NT2/D1 (cell line): ENCODE data around the gene POU4F3.

Source experiments
- DNase-seq: peaks from one replicate; pipeline ENCODE4 v3.0.0-alpha.2; 2011; ENCODE audit warnings: low read depth, low spot score
- H3K27me3 ChIP-seq: 2 replicates; pipeline ENCODE4 v1.6.0; 2011; ENCODE audit warnings: mild to moderate bottlenecking; ENCODE audit not compliant: insufficient read length, insufficient read depth
- H3K36me3 ChIP-seq: 2 replicates; pipeline ENCODE4 v1.6.1; 2011; ENCODE audit warnings: mild to moderate bottlenecking, low read length, mixed read lengths; ENCODE audit not compliant: insufficient read depth, insufficient read length
- H3K4me1 ChIP-seq: 2 replicates; pipeline ENCODE4 v1.5.1; 2011; ENCODE audit not compliant: insufficient read depth, insufficient read length
- H3K4me3 ChIP-seq: 2 replicates; pipeline ENCODE4 v1.5.1; 2011; ENCODE audit warnings: low read depth; ENCODE audit not compliant: insufficient read length
- H3K9ac ChIP-seq: 2 replicates; pipeline ENCODE4 v1.6.0; 2011; ENCODE audit warnings: low read depth; ENCODE audit not compliant: insufficient read length
- H3K9me3 ChIP-seq: 2 replicates; pipeline ENCODE4 v1.5.1; 2011; ENCODE audit warnings: mild to moderate bottlenecking, low read length; ENCODE audit not compliant: insufficient read depth
- SUZ12 ChIP-seq: IDR thresholded peaks from 2 replicates; pipeline ENCODE4 v1.6.1; 2011; ENCODE audit not compliant: insufficient read length, insufficient read depth; ENCODE audit errors: extremely low read depth
- YY1 ChIP-seq: IDR thresholded peaks from 2 replicates; pipeline ENCODE4 v1.6.1; 2011; ENCODE audit not compliant: insufficient read length, insufficient read depth
- ZNF274 ChIP-seq: IDR thresholded peaks from 2 replicates; pipeline ENCODE4 v1.6.1; 2011; ENCODE audit warnings: mild to moderate bottlenecking, low read depth, low read length

Gene POU4F3

GRCh38 chr5:146327989-146328388, 10.7 kb upstream of the POU4F3 start:
- no peak overlapping the region for H3K9ac ChIP-seq
- TF ChIP-seq ZNF274 (no peak), SUZ12 (no peak), YY1 (no peak)
- no peaks in the 10 kb centered on the region for H3K9me3 ChIP-seq
- no peaks in the 10 kb centered on the region for H3K36me3 ChIP-seq
- no peak for DNase-seq
- peaks cover 6% of the 10 kb centered on the region for H3K4me1 ChIP-seq
- peaks cover 7% of the 10 kb centered on the region for H3K27me3 ChIP-seq
- no peak overlapping the region for H3K4me3 ChIP-seq

GRCh38 chr5:146329697-146330096, 8.9 kb upstream of the POU4F3 start:
- Histone ChIP-seq H3K4me1 (peaks cover 6% of the 10 kb centered on the region), H3K9me3 (no peaks in the 10 kb centered on the region), H3K36me3 (no peaks in the 10 kb centered on the region), H3K27me3 (peaks cover 24% of the 10 kb centered on the region), H3K9ac (no peak overlapping the region), H3K4me3 (no peak overlapping the region)
- TF ChIP-seq YY1 (no peak), ZNF274 (no peak), SUZ12 (no peak)
- no peak for DNase-seq

GRCh38 chr5:146331423-146331822, 7.2 kb upstream of the POU4F3 start:
- DNase-seq = no peak
- no peak for TF ChIP-seq YY1
- no peak for TF ChIP-seq ZNF274
- no peak for TF ChIP-seq SUZ12
- H3K27me3 ChIP-seq = peaks cover 39% of the 10 kb centered on the region
- H3K9ac ChIP-seq = no peak overlapping the region
- no peaks in the 10 kb centered on the region for H3K36me3 ChIP-seq
- H3K9me3 ChIP-seq = no peaks in the 10 kb centered on the region
- H3K4me3 ChIP-seq = no peak overlapping the region
- H3K4me1 ChIP-seq = peaks cover 6% of the 10 kb centered on the region

GRCh38 chr5:146334074-146334533, 4.5 kb upstream of the POU4F3 start:
- Histone ChIP-seq H3K27me3 (peaks cover 66% of the 10 kb centered on the region), H3K9me3 (no peaks in the 10 kb centered on the region), H3K4me3 (no peak overlapping the region), H3K4me1 (peaks cover 11% of the 10 kb centered on the region), H3K9ac (no peak overlapping the region), H3K36me3 (no peaks in the 10 kb centered on the region)
- TF ChIP-seq SUZ12 (no peak), ZNF274 (no peak), YY1 (no peak)
- no peak for DNase-seq

GRCh38 chr5:146336197-146336596, 2.4 kb upstream of the POU4F3 start:
- H3K27me3 ChIP-seq = peaks cover 87% of the 10 kb centered on the region
- no peaks in the 10 kb centered on the region for H3K36me3 ChIP-seq
- no peak overlapping the region for H3K4me3 ChIP-seq
- TF ChIP-seq ZNF274 (no peak), SUZ12 (no peak), YY1 (no peak)
- no peaks in the 10 kb centered on the region for H3K9me3 ChIP-seq
- H3K4me1 ChIP-seq = peaks cover 14% of the 10 kb centered on the region
- no peak for DNase-seq
- H3K9ac ChIP-seq = no peak overlapping the region

- Histone ChIP-seq H3K36me3 (no peaks in the 10 kb centered on the region), H3K4me1 (peaks cover 13% of the 10 kb centered on the region), H3K4me3 (no peak overlapping the region), H3K27me3 (peaks cover 98% of the 10 kb centered on the region), H3K9ac (peak overlapping the region; percentile 10), H3K9me3 (no peaks in the 10 kb centered on the region)
- TF ChIP-seq YY1 (no peak), SUZ12 (peak; percentile 48), ZNF274 (no peak)
- DNase-seq = no peak
These were observed 1.3 kb upstream of the POU4F3 start for GRCh38 chr5:146337264-146337904.

- Histone ChIP-seq H3K27me3 (peaks cover 98% of the 10 kb centered on the region), H3K4me1 (peaks cover 13% of the 10 kb centered on the region)
These were observed 711 bp upstream of the POU4F3 start for GRCh38 chr5:146337928-146338327.

More at GRCh38 chr5:146337928-146338327, 711 bp upstream of the POU4F3 start:
- no peaks in the 10 kb centered on the region for H3K36me3 ChIP-seq
- H3K4me3 ChIP-seq = peak overlapping the region; percentile 36
- no peaks in the 10 kb centered on the region for H3K9me3 ChIP-seq
- no peak for TF ChIP-seq YY1
- TF ChIP-seq SUZ12 = peak; percentile 77
- DNase-seq = no peak
- H3K9ac ChIP-seq = no peak overlapping the region
